ENCODE measurements around the gene BICD2. TPM values are rescaled to one million over a fixed set of nuclear protein-coding genes. Genes with fewer than 3 reads are reported as not detected.

Gene BICD2
- total and polyA plus RNA-seq, 10 of the 15 experiments (the other 5 are each of a cell fraction or from before 2014, with no cell fraction given) = 5.3 to 25.5 (median 14.4) TPM

- RAD21 ChIA-PET (ENCODE audit: unreplicated experiment) = no interaction called here
- H2AFZ ChIP-seq (ENCODE audit: control insufficient read depth, low read depth, low read length) = no peak overlapping the region; the same call in 1 of the 2 replicates
- H4K20me1 ChIP-seq (ENCODE audit: control insufficient read depth, insufficient read depth) = no peaks in the 10 kb centered on the region
- POLR2A ChIA-PET = no interaction called here
- peak overlapping the region; percentile 43; the same call in 1 of the 2 replicates for H3K4me2 ChIP-seq (ENCODE audit: control insufficient read depth, insufficient read depth)
- H3K36me3 ChIP-seq (ENCODE audit: control insufficient read depth in 2 of 2, insufficient read depth in 2 of 2, low read length in 1 of 2) = no peaks in the 10 kb centered on the region
- SMC1A ChIA-PET (ENCODE audit: uncharacterized antibody, unreplicated experiment) = no interaction called here
- H3K27me3 ChIP-seq (replicated peaks in 1 of 2; ENCODE audit: control insufficient read depth in 2 of 2, insufficient read depth in 2 of 2, low read length in 1 of 2) = no peaks in the 10 kb centered on the region
- BruUV-seq (replicated peaks) = no TSS peak
- ATAC-seq (peak; percentile 67), FAIRE-seq (no peak), DNase-seq (ENCODE audit: low read depth, low spot score) (no peak)
- intact Hi-C loops (cut with micrococcal nuclease; ENCODE audit: unreplicated experiment) = no loop called here
- no peak for TF ChIP-seq CREB1 (IDR thresholded peaks at IDR 0.05; ENCODE audit: low read depth)
- peak; percentile 63 for TF ChIP-seq RUNX3 (IDR thresholded peaks at IDR 0.05; ENCODE audit: low read length)
- TF ChIP-seq MEF2A (IDR thresholded peaks at IDR 0.05; ENCODE audit: insufficient read depth, low read depth, low read length) = 0 out of 2 replicates have a peak, but pooled peaks have one; percentile 25
- TF ChIP-seq NFYB (IDR thresholded peaks at IDR 0.05; ENCODE audit: insufficient read depth, low read depth, low read length) = no peak
- peak; percentile 58; the same call in 1 of the 2 replicates for TF ChIP-seq PKNOX1 (IDR thresholded peaks at IDR 0.05)
- no peak for TF ChIP-seq CBFB (IDR thresholded peaks at IDR 0.05; ENCODE audit: low read depth)
- TF ChIP-seq ETV6 (conservative IDR thresholded peaks at IDR 0.05 in 1 of 2, IDR thresholded peaks at IDR 0.05 in 1 of 2; ENCODE audit: borderline replicate concordance in 1 of 2, low read depth in 1 of 2) = no peak
- TF ChIP-seq HDAC6 (IDR thresholded peaks at IDR 0.05; ENCODE audit: unreplicated experiment) = no peak
- peaks cover 19% of the 10 kb centered on the region for H3K9me3 ChIP-seq (replicated peaks; ENCODE audit: control insufficient read depth, insufficient read depth, low read length)
- H3K27ac ChIP-seq (ENCODE audit: control insufficient read depth, insufficient read depth) = peak overlapping the region; percentile 66
- no peak overlapping the region for H3K9ac ChIP-seq (ENCODE audit: control insufficient read depth, insufficient read depth, low read length)
- H3K4me3 ChIP-seq = no peak overlapping the region
- no peaks in the 10 kb centered on the region for H3K79me2 ChIP-seq (ENCODE audit: control insufficient read depth, insufficient read depth, low read length)
- in situ Hi-C loops (cut with MboI) = no loop called here
- CTCF ChIA-PET = interaction anchor here (0.7 to 1.3 kb wide), 2 partner anchors 11 to 260 kb away, joined by 4 to 5 read pairs; no protein-coding TSS in a partner anchor
- no peaks in the 10 kb centered on the region; the same call in 1 of the 2 replicates for H3K4me1 ChIP-seq (ENCODE audit: control insufficient read depth, insufficient read depth, low read length)
- WGBS (ENCODE audit: insufficient coverage, insufficient replicate concordance, low lambda C conversion rate, missing lambda C conversion rate) = 0% methylated on average over 1 of the region's 1 CpG
These were observed 68.0 kb downstream of the BICD2 start for GRCh38 chr9:92696619-92697018.
